H1 (cell line): Measurements from ENCODE around the gene ACO1. TPM values are rescaled to one million over a fixed set of nuclear protein-coding genes. Genes with fewer than 3 reads are reported as not detected.

Source experiments
- CTCF ChIA-PET: fragments of 300-600 bp; sonication (Branson Sonifier 250); formaldehyde crosslinking; loops from one replicate; lab custom pipeline; 2021; ENCODE audit not compliant: partially characterized antibody; lab: Charles Lee
- POLR2A ChIA-PET: fragments of 300-600 bp; sonication (Branson Sonifier 250); formaldehyde crosslinking; loops from one replicate; lab custom pipeline; 2021; ENCODE audit warnings: inconsistent platforms; ENCODE audit not compliant: partially characterized antibody; lab: Charles Lee
- DNase-seq, 2 experiments: peaks; one replicate each; pipeline versions ENCODE4 v3.0.0 to v3.0.0-alpha.2; 2010 to 2022; ENCODE audit warnings: low spot score in 2 of 2, low read depth in 1 of 2, mixed read lengths in 1 of 2
- FAIRE-seq: peaks from 2 replicates; lab custom pipeline; 2011; peaks lifted over from hg19 to GRCh38; lab: Jason Lieb, UNC
- H2AFZ ChIP-seq: 2 replicates; pipeline ENCODE4 v1.8.1; 2012; ENCODE audit warnings: low read length, inconsistent platforms
- H2AK5ac ChIP-seq: 2 replicates; pipeline ENCODE4 v1.6.1; 2013; ENCODE audit warnings: low read depth, low read length
- H2BK120ac ChIP-seq: replicated peaks from 2 replicates; pipeline ENCODE3; 2013; ENCODE audit warnings: low read depth, low read length, inconsistent platforms
- H2BK12ac ChIP-seq: 2 replicates; pipeline ENCODE4 v1.6.1; 2013; ENCODE audit warnings: low read depth, low read length
- H2BK15ac ChIP-seq: 2 replicates; pipeline ENCODE4 v1.6.1; 2013; ENCODE audit warnings: low read length
- H2BK20ac ChIP-seq: 2 replicates; pipeline ENCODE4 v1.6.1; 2013; ENCODE audit warnings: low read length
- H2BK5ac ChIP-seq: 2 replicates; pipeline ENCODE4 v1.6.1; 2013; ENCODE audit warnings: low read depth, low read length
- H3K14ac ChIP-seq: 2 replicates; pipeline ENCODE4 v1.6.1; 2013; ENCODE audit warnings: inconsistent platforms; ENCODE audit not compliant: insufficient read length
- H3K18ac ChIP-seq: 2 replicates; pipeline ENCODE4 v1.6.1; 2013; ENCODE audit warnings: low read length; ENCODE audit errors: extremely low read depth
- H3K23ac ChIP-seq: 2 replicates; pipeline ENCODE4 v1.6.1; 2013; ENCODE audit warnings: inconsistent platforms; ENCODE audit not compliant: insufficient read length
- H3K23me2 ChIP-seq: 2 replicates; pipeline ENCODE4 v1.6.1; 2013; ENCODE audit warnings: low read depth, low read length
- H3K27ac ChIP-seq: 2 replicates; pipeline ENCODE4 v1.6.1; 2011; ENCODE audit warnings: low read depth, low read length, inconsistent platforms
- H3K27me3 ChIP-seq, 4 experiments: replicated peaks in 1 of 4; 1 replicate in 1 of 4; 2 replicates in 3 of 4; pipeline versions ENCODE4 v1.6.1 to v1.8.1; 2011 to 2013; ENCODE audit warnings: low read length in 3 of 4, mild to moderate bottlenecking in 3 of 4, inconsistent platforms in 2 of 4, mixed read lengths in 2 of 4, moderate library complexity in 1 of 4; ENCODE audit not compliant: control insufficient read depth in 3 of 4, insufficient read depth in 3 of 4; ENCODE audit errors: extremely low read depth in 1 of 4
- H3K36me3 ChIP-seq, 4 experiments: 2 replicates each; pipeline versions ENCODE4 v1.6.1 to v1.8.1; 2011 to 2013; ENCODE audit warnings: mild to moderate bottlenecking in 4 of 4, low read length in 3 of 4, moderate library complexity in 2 of 4, control low read depth in 1 of 4, inconsistent platforms in 1 of 4; ENCODE audit not compliant: insufficient read depth in 4 of 4, control insufficient read depth in 2 of 4
- H3K4ac ChIP-seq: replicated peaks from 2 replicates; pipeline ENCODE3; 2013; ENCODE audit warnings: low read length, low read depth, mixed read lengths, inconsistent platforms; ENCODE audit not compliant: insufficient read length
- H3K4me1 ChIP-seq, 4 experiments: replicated peaks in 1 of 4; 1 replicate in 1 of 4; 2 replicates in 3 of 4; pipeline versions ENCODE4 v1.6.1 to v1.8.1; 2011 to 2013; ENCODE audit warnings: low read length in 3 of 4, inconsistent platforms in 2 of 4, mixed read lengths in 1 of 4; ENCODE audit not compliant: insufficient read depth in 4 of 4, control insufficient read depth in 3 of 4
- H3K4me2 ChIP-seq, 2 experiments: 2 replicates each; pipeline versions ENCODE4 v1.6.1 to v1.8.1; 2011 to 2013; ENCODE audit warnings: low read depth in 2 of 2, low read length in 2 of 2, control low read depth in 1 of 2, inconsistent platforms in 1 of 2, mild to moderate bottlenecking in 1 of 2; ENCODE audit not compliant: insufficient read depth in 1 of 2
- H3K4me3 ChIP-seq, 4 experiments: fragments of 200-600, 300-600 bp in 1 of 4; sonication (generic), shearing (Covaris generic), sonication (Bioruptor Twin) in 1 of 4; 2 replicates each; pipeline versions ENCODE4 v1.5.1 to v1.8.1; 2011 to 2016; ENCODE audit warnings: low read length in 4 of 4, low read depth in 3 of 4, control low read depth in 2 of 4, inconsistent platforms in 2 of 4, mild to moderate bottlenecking in 2 of 4, mixed read lengths in 1 of 4, moderate library complexity in 1 of 4; ENCODE audit not compliant: insufficient read depth in 2 of 4; ENCODE audit errors: extremely low read depth in 1 of 4
- H3K56ac ChIP-seq: replicated peaks from 2 replicates; pipeline ENCODE3; 2013; ENCODE audit warnings: low read depth, mild to moderate bottlenecking, mixed read lengths, low read length, inconsistent platforms; ENCODE audit not compliant: insufficient read length
- H3K79me1 ChIP-seq: 2 replicates; pipeline ENCODE4 v1.6.1; 2013; ENCODE audit warnings: low read depth, low read length, control low read depth
- H3K79me2 ChIP-seq, 2 experiments: 2 replicates each; pipeline versions ENCODE4 v1.6.1 to v1.8.1; 2012 to 2013; ENCODE audit warnings: low read length in 2 of 2, mild to moderate bottlenecking in 2 of 2, inconsistent platforms in 1 of 2; ENCODE audit not compliant: insufficient read depth in 2 of 2, control insufficient read depth in 1 of 2
- H3K9ac ChIP-seq, 4 experiments: replicated peaks in 1 of 4; 1 replicate in 1 of 4; 2 replicates in 3 of 4; pipeline versions ENCODE4 v1.6.1 to v1.8.1; 2011 to 2013; ENCODE audit warnings: low read depth in 3 of 4, low read length in 3 of 4, control low read depth in 2 of 4, mild to moderate bottlenecking in 2 of 4, moderate library complexity in 2 of 4, inconsistent platforms in 1 of 4; ENCODE audit errors: extremely low read depth in 1 of 4
- H3K9me3 ChIP-seq, 2 experiments: 2 replicates each; pipeline versions ENCODE4 v1.6.1 to v1.8.1; 2012 to 2013; ENCODE audit warnings: mild to moderate bottlenecking in 2 of 2, moderate library complexity in 2 of 2, control low read depth in 1 of 2, inconsistent platforms in 1 of 2, low read depth in 1 of 2, low read length in 1 of 2, mixed read lengths in 1 of 2; ENCODE audit not compliant: insufficient read depth in 2 of 2
- H4K20me1 ChIP-seq, 2 experiments: replicated peaks in 1 of 2; 2 replicates each; pipeline versions ENCODE3 to v1.8.1; 2011 to 2013; ENCODE audit warnings: inconsistent platforms in 2 of 2, low read length in 2 of 2, mild to moderate bottlenecking in 1 of 2; ENCODE audit not compliant: insufficient read depth in 2 of 2, control insufficient read depth in 1 of 2
- H4K5ac ChIP-seq: 2 replicates; pipeline ENCODE4 v1.6.1; 2013; ENCODE audit warnings: low read length, low read depth, mixed read lengths, inconsistent platforms; ENCODE audit not compliant: insufficient read length
- H4K8ac ChIP-seq: 2 replicates; pipeline ENCODE4 v1.8.0; 2013; ENCODE audit warnings: mild to moderate bottlenecking, moderate library complexity, low read length, inconsistent platforms; ENCODE audit not compliant: insufficient read depth; ENCODE audit errors: extremely low read depth
- H4K91ac ChIP-seq: replicated peaks from 2 replicates; pipeline ENCODE3; 2013; ENCODE audit warnings: low read length, mixed read lengths, inconsistent platforms; ENCODE audit not compliant: insufficient read length
- CTBP2 ChIP-seq: IDR thresholded peaks from 2 replicates; pipeline ENCODE4 v1.7.0; 2011; ENCODE audit warnings: borderline replicate concordance, mild to moderate bottlenecking, moderate library complexity, mixed read lengths, low read length; ENCODE audit not compliant: insufficient read depth, insufficient read length
- RBBP5 ChIP-seq: IDR thresholded peaks from 2 replicates; pipeline ENCODE4 v1.7.1; 2012; ENCODE audit warnings: low read depth, mild to moderate bottlenecking, inconsistent platforms, low read length, moderate library complexity, borderline replicate concordance
- WGBS, 2 experiments: shearing (Covaris generic) in 1 of 2; methylation state at CpG; one replicate each; pipeline versions ENCODE4 v1.1.6 to v1.1.7; 2013 to 2015; ENCODE audit warnings: low lambda C conversion rate in 2 of 2, mixed read lengths in 2 of 2, inconsistent platforms in 1 of 2, low coverage in 1 of 2, missing lambda C conversion rate in 1 of 2; ENCODE audit not compliant: insufficient replicate concordance in 2 of 2, insufficient coverage in 1 of 2, insufficient read length in 1 of 2; ENCODE audit errors: extremely low coverage in 1 of 2, missing lambda C conversion rate in 1 of 2; 5-methylcytosine and 5-hydroxymethylcytosine counted together
- polyA plus RNA-seq, 7 experiments: library from polyadenylated mRNA; depleted of rRNA in 3 of 7; stranded (reverse) in 5 of 7; unstranded in 2 of 7; fragments of >200 nt in 5 of 7; fragments of 200-250 nt in 2 of 7; gene quantifications; 1 replicate in 5 of 7; 2 replicates in 1 of 7; 4 replicates in 1 of 7; pipeline versions ENCODE4 v1.2.1 to v1.2.3, GENCODE V29; 2011 to 2013; ENCODE audit warnings: missing spikeins in 2 of 7, mixed read lengths in 2 of 7
- total RNA-seq: library from RNA; stranded (reverse); fragmentation: NEBNext Ultra II Directional; extraction: Animal tissue kit (Norgen Biotek cat#: 25700); gene quantifications from 2 replicates; pipeline ENCODE4 v1.2.1, GENCODE V29; 2021

ACO1 gene
- total and polyA plus RNA-seq, 2 of the 8 experiments (the other 6 are each of a cell fraction or from before 2014, with no cell fraction given), result 39.3 to 49.8 TPM

- H3K18ac ChIP-seq, result no peak overlapping the region
- H2BK20ac ChIP-seq, result no peak overlapping the region
- H3K23me2 ChIP-seq, result no peaks in the 10 kb centered on the region
- H3K79me1 ChIP-seq, result no peaks in the 10 kb centered on the region
- H3K27ac ChIP-seq, result no peak overlapping the region
- H2AK5ac ChIP-seq, result no peak overlapping the region
- H2BK120ac ChIP-seq, result no peak overlapping the region
- H3K27me3 ChIP-seq, result peaks cover 0 to 1% (median 0%) of the 10 kb centered on the region in 4 experiments; a peak in 1 of 7 replicates
- no peak overlapping the region for H3K4me2 ChIP-seq
- H3K4ac ChIP-seq, result no peak overlapping the region
- no peak overlapping the region for H4K5ac ChIP-seq
- POLR2A ChIA-PET, result no interaction called here
- H2BK15ac ChIP-seq, result no peak overlapping the region
- DNase-seq (no peak), FAIRE-seq (no peak)
- H3K14ac ChIP-seq, result no peak overlapping the region
- CTCF ChIA-PET, result interaction anchor here (0.9 to 6.3 kb wide), 8 partner anchors 9 to 143 kb away, joined by 3 to 91 read pairs (median 6); partner anchors contain the start of gene ACO1
- peaks cover 2 to 19% (median 12%) of the 10 kb centered on the region in 4 experiments for H3K36me3 ChIP-seq
- H4K20me1 ChIP-seq, result no peaks in the 10 kb centered on the region
- H4K91ac ChIP-seq, result no peak overlapping the region
- no peak overlapping the region for H2BK12ac ChIP-seq
- H3K23ac ChIP-seq, result no peak overlapping the region
- no peak overlapping the region for H2BK5ac ChIP-seq
- no peaks in the 10 kb centered on the region for H3K4me1 ChIP-seq
- no peak overlapping the region for H2AFZ ChIP-seq
- no peak overlapping the region for H3K56ac ChIP-seq
- no peaks in the 10 kb centered on the region for H3K79me2 ChIP-seq
- WGBS, 2 experiments, result 93% methylated on average over 8 of the region's 8 CpGs; no CpG with 5 or more reads in 1 of the 2 experiments
- H3K9me3 ChIP-seq, result no peaks in the 10 kb centered on the region
- H4K8ac ChIP-seq, result no peak overlapping the region
- TF ChIP-seq RBBP5 (no peak), CTBP2 (no peak)
- H3K4me3 ChIP-seq, result no peak overlapping the region
- no peak overlapping the region for H3K9ac ChIP-seq
These were observed 46.8 kb downstream of the ACO1 start for GRCh38 chr9:32431196-32431595.
